B cell (primary cell): Measurements from ENCODE around the gene DFFA.

Experiments used
- EZH2 ChIP-seq: IDR thresholded peaks from 2 replicates; pipeline ENCODE4 v1.6.1; 2012; ENCODE audit warnings: borderline replicate concordance, low read depth, mild to moderate bottlenecking, moderate library complexity, low read length; ENCODE audit not compliant: insufficient read depth, poor library complexity, severe bottlenecking
- TF ChIP-seq, protein P1 (sequence below): fragments of 200-600 bp; IDR thresholded peaks from one replicate; pipeline ENCODE4 v1.8.0; 2022; ENCODE audit warnings: antibody characterized with exemption, mild to moderate bottlenecking

GRCh38 chr1:10419351-10419750 is 53.0 kb downstream of the DFFA start:
- TF ChIP-seq, protein P1, sequence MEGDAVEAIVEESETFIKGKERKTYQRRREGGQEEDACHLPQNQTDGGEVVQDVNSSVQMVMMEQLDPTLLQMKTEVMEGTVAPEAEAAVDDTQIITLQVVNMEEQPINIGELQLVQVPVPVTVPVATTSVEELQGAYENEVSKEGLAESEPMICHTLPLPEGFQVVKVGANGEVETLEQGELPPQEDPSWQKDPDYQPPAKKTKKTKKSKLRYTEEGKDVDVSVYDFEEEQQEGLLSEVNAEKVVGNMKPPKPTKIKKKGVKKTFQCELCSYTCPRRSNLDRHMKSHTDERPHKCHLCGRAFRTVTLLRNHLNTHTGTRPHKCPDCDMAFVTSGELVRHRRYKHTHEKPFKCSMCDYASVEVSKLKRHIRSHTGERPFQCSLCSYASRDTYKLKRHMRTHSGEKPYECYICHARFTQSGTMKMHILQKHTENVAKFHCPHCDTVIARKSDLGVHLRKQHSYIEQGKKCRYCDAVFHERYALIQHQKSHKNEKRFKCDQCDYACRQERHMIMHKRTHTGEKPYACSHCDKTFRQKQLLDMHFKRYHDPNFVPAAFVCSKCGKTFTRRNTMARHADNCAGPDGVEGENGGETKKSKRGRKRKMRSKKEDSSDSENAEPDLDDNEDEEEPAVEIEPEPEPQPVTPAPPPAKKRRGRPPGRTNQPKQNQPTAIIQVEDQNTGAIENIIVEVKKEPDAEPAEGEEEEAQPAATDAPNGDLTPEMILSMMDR, result no peak
- TF ChIP-seq EZH2, result no peak
